ENCODE measurements around the gene EXOC3.

The EXOC3 gene

GRCh38 chr5:440401-441201 is 2.4 kb upstream of the EXOC3 start:
- no peak for DNase-seq

- DNase-seq: no peak
Measured at GRCh38 chr5:441996-442334, 1.0 kb upstream of the EXOC3 start.

DNA sequence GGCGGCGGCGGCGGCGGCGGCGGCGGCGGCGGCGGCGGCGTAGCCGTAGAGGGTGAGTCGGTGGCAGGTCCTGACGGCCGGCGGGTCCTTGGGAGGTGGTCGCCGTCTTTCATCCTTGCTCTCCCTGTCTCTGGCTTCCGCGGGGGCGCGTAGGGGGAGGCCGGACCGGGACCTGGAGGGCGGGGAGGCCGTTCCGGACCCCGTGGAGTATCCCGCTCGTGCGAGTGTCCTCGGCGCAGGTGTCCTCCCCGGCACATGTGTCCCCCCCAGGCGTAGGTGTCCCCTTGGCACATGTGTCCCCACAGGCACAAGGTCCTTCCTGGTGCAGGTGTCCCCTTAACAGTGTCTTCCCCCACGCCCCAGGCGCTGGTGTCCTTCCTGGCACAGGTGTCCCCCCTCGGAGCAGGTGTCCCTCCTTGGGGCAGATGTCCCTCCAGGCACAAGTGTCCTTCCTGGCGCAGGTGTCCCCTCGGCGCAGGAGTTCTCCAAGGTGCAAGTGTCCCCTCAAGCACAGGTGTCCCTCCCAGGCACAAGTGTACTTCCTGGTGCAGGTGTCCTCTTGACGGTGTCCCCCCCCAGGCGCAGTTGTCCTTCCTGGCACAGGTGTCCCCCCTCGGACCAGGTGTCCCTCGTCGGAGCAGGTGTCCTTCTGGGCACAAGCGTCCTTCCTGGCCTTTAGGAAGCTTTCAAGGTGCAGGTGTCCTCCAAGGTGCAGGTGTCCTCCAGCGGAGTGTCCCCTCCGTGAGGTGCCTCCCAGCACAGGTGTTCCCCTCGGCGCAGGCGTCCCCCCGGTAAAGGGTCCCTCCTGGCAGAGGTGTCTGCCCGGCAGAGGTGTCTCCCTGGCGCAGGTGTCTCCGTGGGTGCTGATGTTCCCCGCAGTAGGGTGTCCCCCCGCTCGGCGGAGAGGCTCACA is 519 bp downstream of the EXOC3 start:
- DNase-seq: no peak

GRCh38 chr5:444226-444625 is 1.2 kb downstream of the EXOC3 start:
- no peak for DNase-seq

GRCh38 chr5:445591-445990 is 2.6 kb downstream of the EXOC3 start:
- DNase-seq: no peak

DNA sequence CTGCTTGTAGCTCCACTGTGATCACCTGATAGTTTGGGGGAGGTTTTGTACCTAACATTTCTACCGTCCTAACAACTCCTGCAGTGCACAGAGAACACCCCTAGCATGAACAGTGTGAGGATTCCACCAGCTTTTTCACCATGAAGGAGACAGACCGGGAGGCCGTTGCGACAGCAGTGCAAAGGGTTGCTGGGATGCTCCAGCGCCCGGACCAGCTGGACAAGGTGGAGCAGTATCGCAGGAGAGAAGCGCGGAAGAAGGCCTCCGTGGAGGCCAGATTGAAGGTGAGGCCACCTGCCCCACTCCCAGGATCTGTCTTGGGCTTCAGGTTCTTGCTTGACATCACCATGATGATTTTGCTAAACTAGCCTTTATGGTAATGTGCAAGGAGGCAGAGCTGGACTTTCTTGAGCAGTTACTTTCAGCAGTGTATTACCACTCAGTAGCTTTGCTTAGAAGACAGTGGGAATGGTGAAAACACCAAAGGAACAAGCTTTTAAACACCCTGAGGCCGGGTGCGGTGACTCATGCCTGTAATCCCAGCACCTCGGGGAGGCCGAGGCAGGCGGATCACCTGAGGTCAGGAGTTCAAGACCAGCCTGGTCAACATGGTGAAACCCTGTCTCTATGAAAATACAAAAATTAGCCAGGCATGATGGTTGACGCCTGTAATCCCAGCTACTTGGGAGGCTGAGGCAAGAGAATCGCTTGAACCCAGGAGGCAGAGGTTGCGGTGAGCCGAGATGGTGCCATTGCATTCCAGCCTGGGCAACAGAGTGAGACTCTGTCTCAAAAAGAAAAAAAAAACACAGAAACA is 3.3 kb downstream of the EXOC3 start:
- DNase-seq: no peak

GRCh38 chr5:446883-447263 is 3.9 kb downstream of the EXOC3 start:
- DNase-seq: peak in 1 of 2 donors; percentile 50

GRCh38 chr5:447501-447900 is 4.5 kb downstream of the EXOC3 start:
- DNase-seq: no peak

DNA sequence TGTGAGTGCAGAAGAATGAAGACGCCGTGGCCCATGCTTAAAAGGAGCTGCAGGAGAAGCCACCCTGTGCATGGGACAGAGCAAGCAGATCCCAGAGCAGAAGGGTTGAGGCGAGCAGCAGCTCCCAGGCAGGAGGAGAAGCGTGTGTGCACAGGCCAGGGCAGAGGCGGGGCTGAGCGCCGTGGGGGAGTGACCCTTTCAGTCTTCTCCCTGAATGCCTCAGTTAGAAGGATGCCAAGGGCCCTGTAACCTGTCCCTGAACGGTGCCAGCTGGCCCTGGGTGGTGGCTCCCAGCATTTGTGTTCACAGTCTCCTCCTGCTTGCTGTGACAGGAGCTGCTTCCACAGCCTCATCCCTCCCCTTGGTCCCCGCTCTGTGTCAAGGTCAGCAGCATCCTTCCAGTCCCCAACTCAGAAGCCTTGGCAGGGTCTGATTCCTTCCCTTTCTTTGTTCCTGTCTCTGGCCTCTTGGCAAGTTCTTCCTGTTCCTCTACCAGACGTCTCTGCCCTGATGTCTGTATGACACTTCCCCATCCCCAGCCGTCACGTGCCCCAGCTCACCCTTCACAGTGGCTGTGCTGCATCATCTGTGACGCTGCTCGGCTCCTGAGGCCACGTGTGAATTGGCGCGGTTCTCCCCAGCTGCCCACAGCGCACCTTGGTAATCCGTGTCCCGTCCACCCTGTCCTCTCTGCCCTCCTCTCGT is 5.2 kb downstream of the EXOC3 start:
- peak; percentile 51 to 60 for DNase-seq

- peak; percentile 51 to 60 for DNase-seq
Measured at GRCh38 chr5:448766-449090, 5.8 kb downstream of the EXOC3 start.

DNA sequence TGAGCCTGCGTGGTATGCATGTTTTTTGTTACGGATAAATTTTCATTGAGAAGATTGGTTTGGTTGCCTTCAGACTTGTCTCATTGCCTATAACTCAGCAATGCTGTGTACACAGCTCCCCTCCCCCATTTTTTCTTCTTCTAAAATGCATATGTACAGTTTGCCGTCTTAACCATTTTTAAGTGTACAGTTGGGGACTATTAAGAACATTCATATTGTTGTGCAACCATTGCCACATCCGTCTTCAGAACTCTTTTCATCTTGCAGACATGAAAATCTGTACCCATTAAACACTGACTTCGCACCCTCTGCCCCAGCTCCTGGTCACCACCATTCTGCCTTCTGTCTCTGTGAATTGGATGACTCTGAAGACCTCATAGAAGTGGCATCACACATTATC is 6.2 kb downstream of the EXOC3 start:
- DNase-seq: no peak

DNA sequence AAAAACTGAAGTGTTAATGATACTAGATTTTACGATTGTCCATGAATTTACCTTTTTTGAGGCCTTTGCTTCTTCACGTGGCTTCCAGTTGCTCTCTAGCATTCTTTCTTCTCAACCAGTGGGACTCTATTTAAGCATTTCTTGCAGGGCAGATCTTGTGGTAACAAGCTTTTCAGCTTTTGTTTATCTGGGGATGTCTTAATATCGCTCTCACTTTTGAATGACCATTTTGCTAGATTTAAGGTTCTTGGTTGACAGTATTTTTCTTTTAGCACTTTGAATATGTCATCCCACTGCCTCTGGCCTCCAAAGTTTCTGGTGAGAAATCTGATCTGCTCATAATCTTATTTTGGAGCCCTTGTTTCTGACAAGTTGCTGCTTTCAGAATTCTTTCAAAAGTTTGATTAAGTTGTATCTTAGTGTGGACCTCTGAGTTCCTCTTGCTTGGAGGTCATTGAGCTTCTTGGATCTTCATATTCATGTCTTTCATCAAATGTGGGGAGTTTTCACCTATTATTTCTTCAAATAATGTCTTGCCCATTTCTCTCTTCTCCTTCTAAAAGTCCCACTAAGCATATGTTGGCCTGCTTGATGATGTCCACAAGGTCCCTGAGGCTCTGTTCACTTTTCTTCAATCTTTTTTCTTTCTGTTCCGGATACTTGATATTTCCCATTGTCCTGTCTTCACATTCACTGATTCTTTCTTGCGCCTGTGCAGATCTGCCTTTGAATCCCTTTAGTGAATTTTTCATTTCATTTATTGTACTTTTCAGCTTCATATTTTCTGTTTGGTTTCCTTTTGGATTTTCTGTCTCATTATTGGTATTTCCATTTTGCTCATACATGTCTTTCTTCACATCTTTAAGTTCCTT is 8.8 kb downstream of the EXOC3 start:
- no peak for DNase-seq

GRCh38 chr5:452978-453710 is 10.2 kb downstream of the EXOC3 start:
- no peak for DNase-seq

- no peak for DNase-seq
Measured at GRCh38 chr5:453725-454481, 10.9 kb downstream of the EXOC3 start.

DNA sequence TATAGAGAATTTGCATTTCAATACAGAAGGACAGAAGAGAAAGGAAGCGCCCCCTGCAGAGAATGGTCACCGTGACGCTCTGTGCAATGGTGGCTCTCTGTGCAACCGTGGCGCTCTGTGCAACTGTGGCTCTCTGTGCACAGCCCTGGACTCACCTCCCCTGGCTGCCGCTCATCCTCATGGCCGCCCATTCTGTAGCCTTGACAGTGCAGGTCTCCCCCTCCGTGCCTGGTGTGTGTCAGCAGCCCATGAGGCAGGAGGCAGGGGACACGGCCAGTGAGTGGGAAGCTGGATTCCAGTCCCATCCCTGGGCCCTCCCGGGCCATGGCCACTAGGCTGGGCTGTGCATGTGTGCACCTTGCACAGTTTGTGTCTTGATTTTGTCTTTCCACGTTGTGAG is 12.0 kb downstream of the EXOC3 start:
- no peak for DNase-seq

DNA sequence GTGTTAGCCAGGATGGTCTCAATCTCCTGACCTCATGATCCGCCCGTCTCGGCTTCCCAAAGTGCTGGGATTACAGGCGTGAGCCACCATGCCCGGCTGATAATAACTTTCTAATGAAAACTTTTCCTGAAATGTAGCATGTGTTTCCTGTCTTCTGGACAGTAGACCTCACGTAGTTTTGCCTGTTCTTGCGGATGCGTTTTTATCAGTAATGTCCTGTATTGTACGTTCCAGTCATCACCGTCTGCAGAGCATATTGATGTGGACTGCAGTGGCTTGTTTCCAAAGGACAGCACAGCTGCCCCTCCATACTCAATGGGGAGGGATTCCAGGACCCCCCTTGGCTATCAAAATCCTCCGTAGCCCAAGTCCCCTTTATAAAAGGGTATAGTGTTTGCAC is 12.8 kb downstream of the EXOC3 start:
- DNase-seq: no peak

DNA sequence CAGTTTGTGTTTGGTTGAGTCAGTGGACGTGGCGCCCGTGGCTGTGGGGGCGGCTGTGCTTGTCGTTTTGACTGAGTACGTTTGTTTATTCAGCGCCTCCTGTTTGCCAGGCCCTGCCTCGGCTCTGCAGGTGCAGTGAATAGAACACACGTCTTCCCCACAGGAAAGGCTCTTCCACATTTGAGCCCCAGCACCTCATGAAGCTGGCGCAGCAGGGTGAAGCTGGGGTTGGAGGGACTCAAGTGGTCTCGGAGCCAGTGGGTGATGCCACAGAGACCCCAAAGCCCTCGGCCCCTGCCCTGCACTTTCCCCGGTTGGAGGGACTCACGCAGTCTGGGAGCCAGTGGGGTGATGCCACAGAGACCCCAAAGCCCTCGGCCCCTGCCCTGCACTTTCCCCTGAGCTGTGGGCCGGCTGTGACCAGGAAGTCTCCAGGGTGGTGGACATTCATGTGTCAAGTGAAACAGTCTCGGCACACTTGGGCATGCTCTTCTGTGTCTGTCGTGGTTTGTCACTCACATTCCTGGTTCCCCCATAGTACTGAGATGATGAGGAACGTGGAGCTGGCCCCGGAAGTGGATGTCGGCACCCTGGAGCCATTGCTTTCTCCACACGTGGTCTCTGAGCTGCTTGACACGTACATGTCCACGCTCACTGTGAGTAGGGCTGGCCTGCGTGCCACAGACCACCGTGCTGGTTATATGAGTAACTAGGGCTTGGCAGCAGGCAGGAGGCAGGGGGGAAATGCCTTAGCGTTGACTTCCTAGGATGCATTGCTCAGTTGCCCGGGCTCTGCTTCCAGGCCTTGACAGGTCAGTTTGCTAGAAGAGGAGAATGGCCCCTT is 13.6 kb downstream of the EXOC3 start:
- DNase-seq: no peak

DNA sequence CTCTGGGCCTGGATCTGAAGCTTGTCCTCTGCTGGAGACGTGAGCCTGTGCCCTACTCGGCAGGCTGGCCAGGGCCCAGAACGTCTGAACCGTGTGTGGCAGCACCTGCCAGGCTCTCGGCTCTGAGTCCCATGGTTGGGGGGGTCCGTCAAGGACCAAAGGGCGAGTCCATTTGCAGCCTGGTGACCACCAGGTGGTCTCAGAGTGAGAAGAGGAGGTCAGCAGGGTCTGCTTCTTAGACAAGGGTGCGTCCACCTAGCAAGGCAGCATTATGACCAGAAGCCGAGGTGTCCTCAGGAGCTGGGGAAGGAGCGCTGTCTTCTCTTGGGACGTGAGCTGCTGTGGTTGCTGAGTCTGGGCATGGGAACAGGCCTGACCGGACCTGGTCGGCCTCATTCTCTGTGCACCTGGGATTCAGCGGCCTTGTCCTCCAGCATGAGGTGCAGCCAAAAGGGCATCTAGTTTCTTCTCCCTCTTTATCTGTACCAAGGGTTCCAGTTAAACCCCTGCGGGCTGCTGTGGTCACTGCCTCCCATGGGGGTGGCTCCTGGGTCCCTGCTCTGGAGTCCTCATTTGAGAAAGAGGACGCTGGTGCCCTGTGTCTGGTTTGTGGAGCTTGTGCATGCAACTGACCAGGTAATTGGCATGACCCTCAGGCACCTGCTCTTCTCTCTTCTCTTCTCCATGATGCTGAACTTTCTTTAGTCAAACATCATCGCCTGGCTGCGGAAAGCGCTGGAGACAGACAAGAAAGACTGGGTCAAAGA is 14.4 kb downstream of the EXOC3 start:
- no peak for DNase-seq

All from hippocampal formation (tissue), 2 donors.